HEK293T (cell line): ENCODE results near the gene DNAH17.
A peak's percentile ranks its signal among the peaks of the same experiment; 100 is the strongest.

Experiments used
- CTCF ChIA-PET: fragments of 350-600 bp; formaldehyde crosslinking; extraction: SDS; loops from one replicate; lab custom pipeline; 2021; ENCODE audit warnings: antibody characterized with exemption, inconsistent platforms; lab: Yijun Ruan, JAX
- POLR2A ChIA-PET: fragments of 350-600 bp; formaldehyde crosslinking; extraction: SDS; loops from one replicate; lab custom pipeline; 2020; ENCODE audit warnings: antibody characterized with exemption, inconsistent platforms; lab: Yijun Ruan, JAX
- DNase-seq: peaks from one replicate; pipeline ENCODE4 v3.0.0; 2012; ENCODE audit warnings: mixed read lengths; ENCODE audit errors: extremely low spot score
- ARNT ChIP-seq: fragments of 450-650 bp; IDR thresholded peaks from 2 replicates; pipeline ENCODE4 v1.6.1; 2017; ENCODE audit warnings: mild to moderate bottlenecking
- BHLHE40 ChIP-seq: fragments of 450-650 bp; IDR thresholded peaks from 2 replicates; pipeline ENCODE4 v1.6.1; 2016; ENCODE audit warnings: mild to moderate bottlenecking, moderate library complexity, borderline replicate concordance
- CTBP1 ChIP-seq: fragments of 450-650 bp; IDR thresholded peaks from 2 replicates; pipeline ENCODE4 v1.6.1; 2016; ENCODE audit warnings: borderline replicate concordance
- ELF4 ChIP-seq: fragments of 450-650 bp; IDR thresholded peaks from 2 replicates; pipeline ENCODE4 v1.6.1; 2017; ENCODE audit warnings: antibody characterized with exemption
- FOXA1 ChIP-seq: fragments of 450-650 bp; IDR thresholded peaks from 2 replicates; pipeline ENCODE4 v1.6.1; 2016; ENCODE audit warnings: mild to moderate bottlenecking
- FOXK2 ChIP-seq: fragments of 450-650 bp; IDR thresholded peaks from 2 replicates; pipeline ENCODE4 v1.6.1; 2016; ENCODE audit warnings: mild to moderate bottlenecking
- FOXM1 ChIP-seq: fragments of 450-650 bp; IDR thresholded peaks from 2 replicates; pipeline ENCODE4 v1.6.1; 2017; ENCODE audit warnings: mild to moderate bottlenecking, borderline replicate concordance
- HDGF ChIP-seq: fragments of 450-650 bp; IDR thresholded peaks from 2 replicates; pipeline ENCODE4 v1.6.1; 2017; ENCODE audit warnings: antibody characterized with exemption, borderline replicate concordance
- L3MBTL2 ChIP-seq: fragments of 450-650 bp; conservative IDR thresholded peaks from 2 replicates; pipeline ENCODE4 v1.6.1; 2016; ENCODE audit warnings: mild to moderate bottlenecking
- LEF1 ChIP-seq: fragments of 450-650 bp; IDR thresholded peaks from 2 replicates; pipeline ENCODE4 v1.6.1; 2017; ENCODE audit warnings: mild to moderate bottlenecking, borderline replicate concordance
- NFRKB ChIP-seq: fragments of 450-650 bp; IDR thresholded peaks from 2 replicates; pipeline ENCODE4 v1.6.1; 2016; ENCODE audit warnings: mild to moderate bottlenecking, moderate library complexity
- SP1 ChIP-seq: fragments of 450-650 bp; IDR thresholded peaks from 2 replicates; pipeline ENCODE4 v1.6.1; 2017
- SUZ12 ChIP-seq: fragments of 450-650 bp; IDR thresholded peaks from 2 replicates; pipeline ENCODE4 v1.6.1; 2016; ENCODE audit warnings: mild to moderate bottlenecking
- TARDBP ChIP-seq: fragments of 450-650 bp; IDR thresholded peaks from 2 replicates; pipeline ENCODE4 v1.6.1; 2016
- ZNF384 ChIP-seq: fragments of 450-650 bp; IDR thresholded peaks from 2 replicates; pipeline ENCODE4 v1.6.1; 2016
- TF ChIP-seq, protein P1 (sequence below): fragments of 450-650 bp; IDR thresholded peaks from 2 replicates; pipeline ENCODE4 v1.6.1; 2016

Gene DNAH17

DNA sequence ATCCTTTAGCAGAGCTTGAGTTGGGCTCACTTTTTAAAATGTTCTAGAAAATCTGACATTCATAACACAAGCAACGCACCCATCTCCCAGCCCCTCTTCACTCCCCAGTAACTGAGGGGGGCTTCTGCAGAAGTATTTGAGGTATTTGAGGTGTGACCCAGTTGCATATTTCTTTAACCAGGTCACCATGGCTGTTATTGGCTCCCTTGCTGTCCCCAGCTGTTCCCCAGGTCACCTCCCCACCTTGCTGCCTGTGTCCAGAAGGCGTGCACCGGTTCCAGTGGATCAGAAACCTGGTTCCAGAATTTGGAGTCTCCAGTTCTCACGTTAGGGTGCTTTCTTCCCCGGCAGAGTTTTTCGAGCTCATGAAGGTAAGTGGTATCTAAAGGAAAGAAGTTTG is 184.9 kb downstream of the DNAH17 start:
- ChIA-PET POLR2A (no interaction called here), CTCF (interaction anchor here (0.6 kb wide), 1 partner anchor 17 kb away, joined by 3 read pairs; no protein-coding TSS in a partner anchor)
- DNase-seq: no peak
- TF ChIP-seq L3MBTL2: no peak

DNA sequence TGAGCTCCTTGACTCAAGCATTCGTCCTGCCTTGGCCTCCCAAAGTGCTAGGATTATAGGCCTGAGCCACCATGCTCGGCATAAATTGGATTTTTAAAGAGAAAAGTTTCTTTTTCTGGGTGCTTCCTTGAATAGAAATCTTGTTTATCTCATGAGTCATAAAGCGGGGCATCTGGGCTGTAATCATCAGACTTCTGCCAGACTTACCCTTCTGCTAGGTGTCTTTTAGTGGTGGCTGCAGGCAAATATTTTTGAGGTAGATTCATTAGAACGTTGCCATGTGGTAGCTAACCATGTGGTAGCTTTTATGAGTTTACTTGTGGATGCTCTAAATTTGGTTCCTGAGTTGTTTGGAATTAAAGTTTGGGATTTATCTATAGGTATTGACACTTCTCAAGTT is 185.4 kb downstream of the DNAH17 start:
- POLR2A ChIA-PET: no interaction called here
- CTCF ChIA-PET: no interaction called here
- DNase-seq: no peak
- TF ChIP-seq NFRKB: no peak
- TF ChIP-seq L3MBTL2: no peak
- no peak for TF ChIP-seq HDGF
- TF ChIP-seq LEF1: no peak
- no peak for TF ChIP-seq FOXM1
- TF ChIP-seq CTBP1: no peak
- TF ChIP-seq TARDBP: no peak
- TF ChIP-seq BHLHE40: no peak
- no peak for TF ChIP-seq ZNF384
- TF ChIP-seq FOXA1: no peak
- TF ChIP-seq SP1: no peak
- TF ChIP-seq FOXK2: no peak
- TF ChIP-seq, protein P1, sequence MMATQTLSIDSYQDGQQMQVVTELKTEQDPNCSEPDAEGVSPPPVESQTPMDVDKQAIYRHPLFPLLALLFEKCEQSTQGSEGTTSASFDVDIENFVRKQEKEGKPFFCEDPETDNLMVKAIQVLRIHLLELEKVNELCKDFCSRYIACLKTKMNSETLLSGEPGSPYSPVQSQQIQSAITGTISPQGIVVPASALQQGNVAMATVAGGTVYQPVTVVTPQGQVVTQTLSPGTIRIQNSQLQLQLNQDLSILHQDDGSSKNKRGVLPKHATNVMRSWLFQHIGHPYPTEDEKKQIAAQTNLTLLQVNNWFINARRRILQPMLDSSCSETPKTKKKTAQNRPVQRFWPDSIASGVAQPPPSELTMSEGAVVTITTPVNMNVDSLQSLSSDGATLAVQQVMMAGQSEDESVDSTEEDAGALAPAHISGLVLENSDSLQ: no peak
- TF ChIP-seq ARNT: no peak
- no peak for TF ChIP-seq ELF4
- TF ChIP-seq SUZ12: no peak

DNA sequence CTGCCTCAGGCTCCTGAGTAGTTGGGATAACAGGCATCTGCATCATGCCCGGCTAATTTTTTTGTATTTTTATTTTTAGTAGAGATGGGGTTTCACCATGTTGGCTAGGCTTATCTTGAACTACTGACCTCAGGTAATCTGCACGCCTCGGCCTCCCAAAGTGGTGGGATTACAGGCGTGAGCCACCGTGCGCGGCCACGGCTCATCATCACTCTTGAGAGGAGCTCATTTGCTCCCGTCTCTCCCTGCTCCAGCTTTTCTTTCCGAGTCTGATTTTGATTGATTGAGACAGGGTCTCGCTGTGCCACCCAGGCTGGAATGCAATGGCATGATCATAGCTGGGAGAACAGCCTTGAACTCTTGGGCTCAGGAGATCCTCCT is 186.2 kb downstream of the DNAH17 start:
- CTCF ChIA-PET: interaction anchor here (0.6 kb wide), 1 partner anchor 20 kb away, joined by 3 read pairs; no protein-coding TSS in a partner anchor
- DNase-seq: no peak
- POLR2A ChIA-PET: interaction anchor here (1.0 kb wide), 1 partner anchor 13 kb away, joined by 3 read pairs; the partner anchor contains the start of gene PGS1
- TF ChIP-seq ARNT (no peak), SP1 (no peak)
- TF ChIP-seq, protein P1: no peak

DNA sequence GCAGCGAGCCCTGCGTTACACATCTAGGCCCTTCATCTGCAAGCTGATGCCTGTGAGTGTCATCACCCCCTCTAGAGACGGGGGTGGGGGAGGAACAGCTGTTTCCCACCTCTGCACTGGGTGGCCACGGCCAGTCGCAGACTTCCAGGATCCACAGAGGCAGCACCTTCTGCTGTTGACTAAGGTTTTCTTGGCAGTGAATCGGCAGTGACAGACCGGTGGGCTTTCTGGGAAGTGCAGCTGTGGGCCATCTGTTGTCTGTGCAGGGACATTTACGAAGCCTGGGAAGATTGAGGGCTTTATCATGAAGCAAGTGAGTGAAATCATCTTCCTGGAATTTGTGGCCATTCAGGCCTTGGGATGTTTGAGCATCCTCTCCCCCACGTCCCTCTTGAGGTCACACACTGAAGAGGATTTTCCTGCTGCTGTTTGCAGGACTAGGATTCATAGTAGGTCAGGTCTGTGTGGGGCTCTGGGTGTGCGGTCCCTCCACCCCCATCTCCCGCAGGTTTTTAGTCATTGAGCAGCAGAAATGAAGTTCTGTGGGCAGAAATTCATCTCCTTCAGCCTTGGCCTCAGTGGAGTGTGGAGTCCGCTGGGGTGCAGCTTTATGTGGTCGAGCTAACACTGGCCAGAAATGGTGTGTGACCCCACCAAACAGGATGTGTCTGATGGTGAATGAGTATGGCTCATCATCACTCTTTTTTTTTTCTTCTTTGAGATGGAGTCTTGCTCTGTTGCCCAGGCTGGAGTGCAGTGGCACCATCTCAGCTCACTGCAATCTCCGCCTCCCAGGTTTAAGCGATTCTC is 186.8 kb downstream of the DNAH17 start:
- peak; percentile 36 for DNase-seq
- CTCF ChIA-PET: interaction anchor here (0.6 to 1.1 kb wide), 2 partner anchors 21 to 32 kb away, joined by 3 to 4 read pairs; no protein-coding TSS in a partner anchor
- no peak for TF ChIP-seq LEF1
- TF ChIP-seq NFRKB: no peak
- TF ChIP-seq, protein P1: no peak
- no peak for TF ChIP-seq BHLHE40
- no peak for TF ChIP-seq ARNT
- TF ChIP-seq SUZ12: no peak
- TF ChIP-seq TARDBP: no peak
- TF ChIP-seq FOXK2: no peak
- TF ChIP-seq SP1: no peak
- POLR2A ChIA-PET: interaction anchor here (1.0 kb wide), 1 partner anchor 12 kb away, joined by 3 read pairs; the partner anchor contains the start of gene PGS1

DNA sequence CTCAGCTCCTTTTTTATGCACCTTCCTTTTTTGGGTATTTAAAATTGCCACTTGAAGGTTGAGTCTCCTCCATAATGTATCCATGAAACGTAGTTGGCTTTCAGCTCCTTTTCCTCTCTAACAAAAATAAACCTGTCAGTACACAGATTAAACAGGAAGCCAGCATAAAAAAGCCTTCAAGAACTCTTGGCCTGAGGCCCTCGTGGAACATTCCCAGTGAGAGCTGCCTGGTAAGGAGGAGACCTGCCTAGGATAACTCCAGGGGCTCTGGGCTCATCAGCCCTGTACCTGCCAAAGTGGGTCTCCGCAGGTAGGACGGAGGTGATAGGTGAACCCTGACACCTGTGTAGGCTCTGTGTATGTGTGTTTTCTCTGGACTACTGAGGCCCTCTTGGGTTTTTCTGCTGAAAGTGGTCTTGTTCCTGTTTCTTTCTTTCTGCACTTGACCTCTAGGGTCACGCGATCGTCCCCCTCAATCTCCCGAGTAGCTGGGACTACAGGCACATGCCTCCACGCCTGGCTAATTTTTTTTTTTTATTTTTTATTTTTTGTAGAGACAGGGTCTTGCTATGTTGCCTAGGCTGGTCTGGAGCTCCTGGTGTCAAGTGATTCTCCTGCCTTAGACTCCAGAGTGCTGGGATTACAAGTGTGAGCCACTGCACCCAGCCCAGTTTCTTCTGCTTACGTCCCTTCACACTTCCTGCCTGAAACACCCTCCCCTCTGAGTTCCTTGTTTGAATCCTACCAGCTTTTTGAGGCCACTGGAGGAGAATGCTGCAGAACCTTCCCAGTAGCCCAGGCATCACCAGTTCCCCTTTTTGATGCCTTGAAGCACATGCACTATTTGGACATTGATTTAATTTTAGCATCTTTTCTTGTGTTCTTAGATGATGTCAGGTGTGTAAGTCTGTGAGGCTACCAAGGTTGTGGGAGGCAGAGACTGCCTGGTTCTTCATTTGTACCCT is 188.9 kb downstream of the DNAH17 start:
- ChIA-PET POLR2A (no interaction called here), CTCF (no interaction called here)
- no peak for DNase-seq
- TF ChIP-seq NFRKB (no peak), BHLHE40 (no peak), FOXM1 (no peak), SP1 (no peak), CTBP1 (no peak), ZNF384 (no peak), FOXA1 (no peak), ELF4 (no peak), L3MBTL2 (no peak), FOXK2 (no peak), ARNT (no peak), LEF1 (no peak)
- TF ChIP-seq, protein P1: no peak
